Hepatocyte (in vitro differentiated cells): Measurements from ENCODE around the gene LONP2. TPM values are rescaled to one million over a fixed set of nuclear protein-coding genes. Genes with fewer than 3 reads are reported as not detected.

Experiments
- DNase-seq: peaks from one replicate; pipeline ENCODE4 v3.0.0-alpha.2; 2016; ENCODE audit warnings: low spot score
- H2AFZ ChIP-seq: fragments of 200-600 bp; sonication (generic); 2 replicates; pipeline ENCODE4 v1.6.0; 2016; ENCODE audit warnings: antibody characterized with exemption, mild to moderate bottlenecking
- H3K27ac ChIP-seq: fragments of 200-600 bp; sonication (generic); 2 replicates; pipeline ENCODE4 v1.5.1; 2016; ENCODE audit warnings: mild to moderate bottlenecking
- H3K27me3 ChIP-seq: fragments of 200-600 bp; sonication (generic); 2 replicates; pipeline ENCODE4 v1.6.1; 2016
- H3K36me3 ChIP-seq: fragments of 200-600 bp; sonication (generic); replicated peaks from 2 replicates; pipeline ENCODE4 v1.5.1; 2016; ENCODE audit warnings: low read depth; ENCODE audit not compliant: insufficient read depth
- H3K4me1 ChIP-seq: fragments of 200-600 bp; sonication (generic); 2 replicates; pipeline ENCODE4 v1.5.1; 2016; ENCODE audit warnings: mild to moderate bottlenecking, moderate library complexity; ENCODE audit not compliant: insufficient read depth
- H3K4me2 ChIP-seq: fragments of 200-600 bp; sonication (generic); 2 replicates; pipeline ENCODE4 v1.6.0; 2016
- H3K4me3 ChIP-seq: fragments of 200-600 bp; sonication (generic); 2 replicates; pipeline ENCODE4 v1.5.1; 2016; ENCODE audit warnings: mild to moderate bottlenecking
- H3K79me2 ChIP-seq: fragments of 200-600 bp; sonication (generic); 2 replicates; pipeline ENCODE4 v1.6.0; 2017; ENCODE audit warnings: mild to moderate bottlenecking
- H3K9me2 ChIP-seq: fragments of 200-600 bp; sonication (generic); replicated peaks from 2 replicates; pipeline ENCODE4 v1.6.0; 2017; ENCODE audit warnings: mild to moderate bottlenecking; ENCODE audit not compliant: insufficient read depth
- H3K9me3 ChIP-seq: fragments of 200-600 bp; sonication (generic); 2 replicates; pipeline ENCODE4 v1.5.1; 2016; ENCODE audit warnings: low read depth, mild to moderate bottlenecking
- H4K20me1 ChIP-seq: fragments of 200-600 bp; sonication (generic); 2 replicates; pipeline ENCODE4 v1.6.0; 2016; ENCODE audit warnings: mild to moderate bottlenecking; ENCODE audit not compliant: insufficient read depth, poor library complexity, severe bottlenecking
- EZH2 ChIP-seq: fragments of 200-600 bp; sonication (generic); IDR thresholded peaks from 2 replicates; pipeline ENCODE4 v1.6.1; 2016; ENCODE audit warnings: antibody characterized with exemption, mild to moderate bottlenecking, borderline replicate concordance
- EZH2phosphoT487 ChIP-seq: fragments of 200-600 bp; sonication (generic); IDR thresholded peaks from one replicate; pipeline ENCODE4 v1.6.1; 2018; ENCODE audit warnings: antibody characterized with exemption, mild to moderate bottlenecking, low read depth, moderate library complexity; ENCODE audit not compliant: unreplicated experiment, severe bottlenecking
- WGBS: methylation state at CpG from one replicate; pipeline ENCODE4 v1.1.6; 2016; ENCODE audit warnings: low lambda C conversion rate; ENCODE audit errors: missing lambda C conversion rate; 5-methylcytosine and 5-hydroxymethylcytosine counted together
- polyA plus RNA-seq: library from polyadenylated mRNA; unstranded; fragments of >200 nt; fragmentation: Nextera tagmentation; extraction: Ambion mirVana; gene quantifications from 2 replicates; pipeline ENCODE4 v1.2.1, GENCODE V29; 2016
- total RNA-seq: library from RNA; depleted of rRNA; stranded (reverse); fragments of >200 nt; gene quantifications from 2 replicates; pipeline ENCODE4 v1.2.3, GENCODE V29; 2014
- TF ChIP-seq, protein P1 (sequence below): fragments of 200-600 bp; sonication (generic); IDR thresholded peaks from 2 replicates; pipeline ENCODE4 v1.5.1; 2016; ENCODE audit warnings: antibody characterized with exemption, mild to moderate bottlenecking; ENCODE audit not compliant: poor library complexity

Gene LONP2
- total and polyA plus RNA-seq, 2 experiments from 2014 or later, result 30.1 to 56.8 TPM

DNA sequence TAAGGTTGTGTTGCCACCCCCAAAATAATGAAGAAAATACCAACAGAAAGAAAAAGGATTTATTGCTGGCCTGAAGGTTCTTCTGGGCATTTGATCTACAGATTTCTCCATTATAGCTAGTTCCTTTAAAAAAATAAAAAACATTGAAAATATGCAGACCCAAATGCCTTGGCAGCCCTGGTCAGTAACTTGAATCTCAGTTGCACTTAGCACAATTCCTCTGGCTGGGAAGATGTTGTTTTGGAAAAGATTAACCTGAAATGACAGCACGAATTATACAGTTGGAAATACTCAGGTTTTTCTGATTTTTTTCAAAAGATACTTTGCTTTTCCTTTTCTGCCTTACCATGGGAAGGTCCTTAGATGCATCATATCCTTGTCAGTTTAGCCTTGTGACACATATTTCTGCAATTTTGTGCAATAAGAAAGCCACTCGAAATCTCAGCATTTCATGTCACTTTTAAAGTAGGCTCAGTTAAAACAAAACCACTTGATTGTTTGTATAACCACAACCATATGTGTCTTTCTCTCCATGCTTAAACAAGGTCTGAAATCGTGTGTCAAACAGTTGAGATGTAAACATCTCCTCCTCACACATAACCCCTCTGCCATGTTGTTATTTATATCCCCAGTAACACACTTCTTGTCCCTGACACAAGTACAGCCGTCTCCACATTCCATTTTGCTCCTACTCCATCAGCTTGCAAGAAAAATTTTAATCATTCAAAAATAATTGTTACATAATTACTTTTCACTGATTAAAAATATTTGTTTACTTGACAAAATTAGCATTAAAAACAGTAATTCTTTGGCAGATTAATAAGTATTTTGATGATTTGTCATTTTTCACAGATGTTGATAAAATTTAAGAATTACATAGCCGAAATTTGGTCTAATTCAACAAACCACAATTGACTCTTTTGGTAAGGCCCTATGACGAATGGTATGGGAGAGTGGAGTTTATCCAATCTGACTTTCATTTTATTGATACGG, 80.0 kb downstream of the LONP2 start:
- H3K79me2 ChIP-seq, result peaks cover 6% of the 10 kb centered on the region
- WGBS, result 74% methylated on average over 7 of the region's 7 CpGs
- no peak for TF ChIP-seq EZH2
- TF ChIP-seq, protein P1, sequence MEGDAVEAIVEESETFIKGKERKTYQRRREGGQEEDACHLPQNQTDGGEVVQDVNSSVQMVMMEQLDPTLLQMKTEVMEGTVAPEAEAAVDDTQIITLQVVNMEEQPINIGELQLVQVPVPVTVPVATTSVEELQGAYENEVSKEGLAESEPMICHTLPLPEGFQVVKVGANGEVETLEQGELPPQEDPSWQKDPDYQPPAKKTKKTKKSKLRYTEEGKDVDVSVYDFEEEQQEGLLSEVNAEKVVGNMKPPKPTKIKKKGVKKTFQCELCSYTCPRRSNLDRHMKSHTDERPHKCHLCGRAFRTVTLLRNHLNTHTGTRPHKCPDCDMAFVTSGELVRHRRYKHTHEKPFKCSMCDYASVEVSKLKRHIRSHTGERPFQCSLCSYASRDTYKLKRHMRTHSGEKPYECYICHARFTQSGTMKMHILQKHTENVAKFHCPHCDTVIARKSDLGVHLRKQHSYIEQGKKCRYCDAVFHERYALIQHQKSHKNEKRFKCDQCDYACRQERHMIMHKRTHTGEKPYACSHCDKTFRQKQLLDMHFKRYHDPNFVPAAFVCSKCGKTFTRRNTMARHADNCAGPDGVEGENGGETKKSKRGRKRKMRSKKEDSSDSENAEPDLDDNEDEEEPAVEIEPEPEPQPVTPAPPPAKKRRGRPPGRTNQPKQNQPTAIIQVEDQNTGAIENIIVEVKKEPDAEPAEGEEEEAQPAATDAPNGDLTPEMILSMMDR, result no peak
- no peak for TF ChIP-seq EZH2phosphoT487
- no peak for DNase-seq
- H3K9me2 ChIP-seq, result no peaks in the 10 kb centered on the region
- H3K4me1 ChIP-seq, result no peaks in the 10 kb centered on the region
- no peak overlapping the region for H2AFZ ChIP-seq
- H3K4me3 ChIP-seq, result no peak overlapping the region
- no peaks in the 10 kb centered on the region for H3K9me3 ChIP-seq
- H3K27ac ChIP-seq, result no peak overlapping the region
- H3K4me2 ChIP-seq, result no peak overlapping the region
- H4K20me1 ChIP-seq, result no peaks in the 10 kb centered on the region
- no peaks in the 10 kb centered on the region for H3K36me3 ChIP-seq
- no peaks in the 10 kb centered on the region for H3K27me3 ChIP-seq

DNA sequence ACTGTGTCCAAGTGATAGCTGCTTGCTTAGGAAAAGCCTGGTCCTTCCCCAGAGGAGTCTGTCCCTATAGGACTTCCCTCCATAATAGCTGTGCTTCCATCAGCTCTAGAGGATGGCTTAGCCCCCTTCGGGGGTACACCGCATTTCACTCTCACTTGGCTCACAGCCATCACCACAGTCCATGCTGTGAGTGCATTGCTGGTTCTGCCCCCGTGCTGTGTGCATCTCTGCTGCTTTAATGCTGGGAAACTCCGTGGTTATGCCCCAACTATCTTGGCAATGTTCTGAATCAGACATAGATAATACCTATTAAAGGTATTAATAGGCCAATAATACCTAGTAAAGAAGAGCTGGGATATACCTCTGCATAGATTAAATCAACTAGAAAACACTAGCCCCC, 82.8 kb downstream of the LONP2 start:
- no peaks in the 10 kb centered on the region for H3K27me3 ChIP-seq
- 93% methylated on average over 4 of the region's 4 CpGs for WGBS
- peaks cover 3% of the 10 kb centered on the region for H3K79me2 ChIP-seq
- TF ChIP-seq, protein P1, result no peak
- no peak for TF ChIP-seq EZH2
- H3K9me2 ChIP-seq, result no peaks in the 10 kb centered on the region
- H3K4me2 ChIP-seq, result no peak overlapping the region
- no peak overlapping the region for H2AFZ ChIP-seq
- no peaks in the 10 kb centered on the region for H3K4me1 ChIP-seq
- no peaks in the 10 kb centered on the region for H4K20me1 ChIP-seq
- H3K9me3 ChIP-seq, result no peaks in the 10 kb centered on the region
- no peak for DNase-seq
- H3K36me3 ChIP-seq, result no peaks in the 10 kb centered on the region
- no peak overlapping the region for H3K4me3 ChIP-seq
- H3K27ac ChIP-seq, result no peak overlapping the region

DNA sequence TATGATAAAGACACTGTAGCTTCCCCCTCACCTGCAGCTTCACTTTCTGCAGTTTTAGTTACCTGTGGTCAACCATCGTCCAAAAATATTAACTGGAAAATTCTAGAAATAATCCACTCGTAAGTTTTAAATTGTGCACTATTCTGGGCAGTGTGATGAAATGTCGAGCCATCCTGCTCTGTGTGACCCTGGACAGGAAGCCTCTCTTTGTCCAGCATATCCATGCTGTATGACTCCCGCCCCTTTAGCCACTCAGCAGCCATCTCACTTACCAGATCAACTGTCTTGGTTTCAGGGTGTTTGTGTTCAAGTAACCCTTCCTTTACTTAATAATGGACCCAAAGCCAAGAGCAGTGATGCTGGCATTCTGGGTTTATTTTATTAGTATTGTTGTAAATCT, 85.0 kb downstream of the LONP2 start:
- Histone ChIP-seq H3K4me3 (no peak overlapping the region), H3K9me2 (no peaks in the 10 kb centered on the region), H4K20me1 (no peaks in the 10 kb centered on the region), H3K4me1 (no peaks in the 10 kb centered on the region), H3K79me2 (no peaks in the 10 kb centered on the region), H3K9me3 (no peaks in the 10 kb centered on the region), H3K36me3 (no peaks in the 10 kb centered on the region), H3K27me3 (no peaks in the 10 kb centered on the region), H2AFZ (no peak overlapping the region), H3K4me2 (no peak overlapping the region), H3K27ac (no peak overlapping the region)
- TF ChIP-seq EZH2 (no peak), EZH2phosphoT487 (no peak)
- TF ChIP-seq, protein P1, result no peak
- WGBS, result 97% methylated on average over 4 of the region's 4 CpGs
- DNase-seq, result no peak
